Measurements from ENCODE around the gene RASEF.

The RASEF gene

DNA sequence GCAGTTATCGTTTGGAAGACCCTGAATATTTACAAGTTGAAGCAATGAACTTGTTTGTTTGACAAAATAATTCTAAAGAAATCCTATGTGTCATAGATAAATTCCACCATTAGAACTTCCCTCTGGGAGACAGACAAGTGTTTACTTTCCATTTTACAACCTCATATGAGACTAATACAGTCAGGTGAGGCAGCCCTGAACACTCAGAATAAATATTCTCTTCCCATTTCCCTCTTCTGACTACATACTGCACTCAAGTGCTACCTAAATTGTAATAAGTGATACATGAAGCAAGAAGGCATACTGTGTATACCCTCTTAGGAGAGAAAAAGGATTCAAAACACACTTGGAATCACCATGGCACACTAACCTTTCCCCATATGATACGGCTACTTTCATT is 6.8 kb downstream of the RASEF start:
- no peak for DNase-seq

- no peak for DNase-seq
Measured at GRCh38 chr9:83047839-83048775, 14.8 kb downstream of the RASEF start.

DNA sequence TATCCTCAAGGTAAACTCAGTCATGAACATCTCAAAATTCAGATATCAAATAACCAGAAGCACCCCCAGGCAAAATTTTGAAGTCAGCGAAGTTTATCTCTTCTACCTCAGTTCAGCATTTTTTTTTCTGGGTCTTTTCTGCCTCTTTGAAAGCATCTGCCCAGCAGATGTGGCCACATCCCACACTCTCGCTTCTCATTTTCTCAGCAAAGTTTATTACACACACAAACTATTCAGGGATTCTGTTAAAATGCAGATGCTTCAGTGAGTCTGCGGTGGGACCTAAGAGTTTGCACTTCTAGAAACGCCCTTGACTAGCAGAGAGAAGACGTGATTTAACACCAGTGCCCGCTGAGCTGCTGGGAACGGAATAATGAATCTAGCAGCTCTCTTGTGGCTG is 19.3 kb downstream of the RASEF start:
- no peak for DNase-seq

GRCh38 chr9:83041771-83042170 is 21.2 kb downstream of the RASEF start:
- DNase-seq, result no peak

GRCh38 chr9:83039303-83039702 is 23.6 kb downstream of the RASEF start:
- DNase-seq, result no peak

DNA sequence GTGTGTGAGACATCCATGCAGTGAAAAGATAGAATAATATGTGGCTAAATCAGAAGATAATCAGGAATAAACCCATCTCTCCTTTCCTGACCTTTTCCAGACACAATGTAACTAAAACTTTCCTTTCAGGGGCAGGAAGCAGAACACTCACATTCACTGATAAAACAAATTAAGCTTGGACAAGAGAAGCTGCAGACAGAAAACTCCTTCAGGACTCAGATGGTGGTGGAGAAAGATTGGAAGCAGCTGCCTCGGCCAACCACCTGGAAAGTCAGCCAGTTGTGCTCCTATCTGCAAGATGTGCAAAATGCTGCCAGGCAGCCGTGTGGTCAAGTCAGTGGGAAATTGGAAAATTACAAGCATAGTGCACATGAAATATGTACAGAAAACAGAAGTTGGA is 26.9 kb downstream of the RASEF start:
- DNase-seq, result no peak

DNA sequence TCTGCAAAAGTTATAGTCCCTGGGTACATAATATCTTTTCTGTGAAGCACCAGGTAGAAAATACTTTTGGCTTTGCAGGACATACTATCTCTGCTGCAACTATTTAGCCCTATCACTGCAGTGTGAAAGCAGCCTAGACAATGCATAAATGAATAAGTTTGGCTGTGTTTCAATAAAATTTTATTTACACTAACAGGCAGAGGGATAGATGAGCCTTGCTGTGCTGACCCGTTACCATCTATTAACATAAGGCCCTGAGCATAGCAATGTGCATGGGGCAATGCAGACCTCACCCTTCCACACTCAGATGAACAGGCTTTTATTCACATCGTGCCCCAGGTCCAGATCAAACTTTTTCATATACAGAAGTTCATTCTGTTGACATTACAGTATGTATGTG is 27.8 kb downstream of the RASEF start:
- no peak for DNase-seq

DNA sequence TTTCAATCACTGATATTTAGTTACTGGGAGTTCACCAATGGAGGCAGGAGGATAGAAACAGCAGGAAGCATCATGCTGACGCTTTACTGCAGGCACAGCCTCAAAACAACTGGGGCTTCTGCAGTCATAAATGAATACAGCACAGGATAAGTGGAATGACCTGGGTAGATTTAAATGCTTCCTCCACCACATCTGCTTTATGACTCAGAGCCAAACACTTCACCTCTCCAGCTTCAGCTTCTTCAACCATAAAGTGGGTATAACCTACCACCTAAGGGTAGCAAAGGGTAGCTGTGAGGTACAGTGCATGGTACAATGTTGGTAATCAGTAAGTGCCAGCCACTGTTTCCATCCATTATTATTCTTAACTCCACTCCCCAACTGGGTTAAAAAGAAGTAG is 28.4 kb downstream of the RASEF start:
- no peak for DNase-seq

DNA sequence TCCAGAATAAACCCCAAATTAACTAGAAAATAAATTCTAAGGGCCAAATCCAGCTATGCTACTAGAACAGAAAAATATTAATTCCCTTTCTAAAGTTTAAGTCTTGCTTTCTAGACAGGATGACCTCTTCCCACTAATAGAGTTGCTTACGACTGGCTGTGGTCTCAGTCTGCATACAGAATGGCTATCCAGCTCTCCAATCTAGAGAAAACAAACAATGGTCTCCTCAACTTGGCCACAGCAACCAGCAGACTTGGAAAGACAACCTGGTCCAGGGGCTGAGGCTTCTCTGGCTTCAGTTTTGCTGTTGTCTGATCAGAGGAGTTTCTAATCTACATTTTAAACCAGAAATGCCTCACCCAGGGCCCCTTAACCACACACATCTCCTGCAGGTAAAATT is 28.9 kb downstream of the RASEF start:
- DNase-seq, result no peak

GRCh38 chr9:83032065-83032625 is 30.8 kb downstream of the RASEF start:
- no peak for DNase-seq

- DNase-seq, result no peak
Measured at GRCh38 chr9:83030391-83031107, 32.4 kb downstream of the RASEF start.

GRCh38 chr9:83029531-83030137 is 33.3 kb downstream of the RASEF start:
- no peak for DNase-seq

GRCh38 chr9:83027153-83027891 is 35.6 kb downstream of the RASEF start:
- DNase-seq, result no peak

GRCh38 chr9:83024506-83025125 is 38.3 kb downstream of the RASEF start:
- no peak for DNase-seq

DNA sequence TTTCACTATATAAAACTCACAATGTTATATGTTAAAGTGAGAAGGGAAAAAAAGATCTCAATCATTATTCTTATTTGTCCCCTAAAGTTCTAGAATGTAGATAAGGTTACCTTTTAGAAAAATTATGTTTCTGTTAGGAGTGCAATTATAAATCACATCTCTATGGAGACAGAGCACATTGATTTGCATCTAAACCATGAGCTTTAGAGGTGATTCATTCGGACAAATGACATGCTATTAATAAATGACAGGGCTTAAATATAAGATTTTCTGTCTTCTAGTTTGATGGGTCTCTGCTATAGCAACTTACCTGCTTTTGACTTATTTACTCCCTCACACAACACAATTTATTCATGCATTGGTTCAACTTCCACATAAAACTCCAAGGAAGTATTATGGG is 39.8 kb downstream of the RASEF start:
- DNase-seq, result no peak

- DNase-seq, result no peak
Measured at GRCh38 chr9:83020864-83021263, 42.1 kb downstream of the RASEF start.

- no peak for DNase-seq
Measured at GRCh38 chr9:83020327-83020726, 42.6 kb downstream of the RASEF start.

GRCh38 chr9:83019246-83019645 is 43.7 kb downstream of the RASEF start:
- no peak for DNase-seq

DNA sequence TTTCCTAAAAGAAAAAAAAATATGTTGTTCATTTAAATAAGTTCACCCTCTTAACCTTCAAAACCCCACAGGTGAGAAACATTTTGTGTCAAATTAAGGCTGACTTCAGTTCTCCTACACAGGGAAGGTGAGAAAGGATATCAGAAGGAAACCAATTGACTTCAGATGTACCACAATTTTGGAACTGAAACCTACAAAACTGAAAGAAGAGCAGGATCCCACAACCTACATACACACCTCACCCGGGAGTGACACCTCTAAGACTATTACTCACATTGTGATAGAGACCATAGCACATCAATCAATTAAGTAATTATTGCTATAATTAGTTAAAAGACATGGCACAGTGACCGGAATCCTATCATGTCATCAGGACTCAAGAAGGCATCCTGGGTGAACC is 47.0 kb downstream of the RASEF start:
- DNase-seq, result no peak

- no peak for DNase-seq
Measured at GRCh38 chr9:83013867-83014605, 48.9 kb downstream of the RASEF start.

All from CD4-positive, alpha-beta T cell treated with Interleukin-6 for 4 hours (primary cell).